ENCODE results near the gene HACD2.
A peak's percentile ranks its signal among the peaks of the same experiment; 100 is the strongest.

DNA sequence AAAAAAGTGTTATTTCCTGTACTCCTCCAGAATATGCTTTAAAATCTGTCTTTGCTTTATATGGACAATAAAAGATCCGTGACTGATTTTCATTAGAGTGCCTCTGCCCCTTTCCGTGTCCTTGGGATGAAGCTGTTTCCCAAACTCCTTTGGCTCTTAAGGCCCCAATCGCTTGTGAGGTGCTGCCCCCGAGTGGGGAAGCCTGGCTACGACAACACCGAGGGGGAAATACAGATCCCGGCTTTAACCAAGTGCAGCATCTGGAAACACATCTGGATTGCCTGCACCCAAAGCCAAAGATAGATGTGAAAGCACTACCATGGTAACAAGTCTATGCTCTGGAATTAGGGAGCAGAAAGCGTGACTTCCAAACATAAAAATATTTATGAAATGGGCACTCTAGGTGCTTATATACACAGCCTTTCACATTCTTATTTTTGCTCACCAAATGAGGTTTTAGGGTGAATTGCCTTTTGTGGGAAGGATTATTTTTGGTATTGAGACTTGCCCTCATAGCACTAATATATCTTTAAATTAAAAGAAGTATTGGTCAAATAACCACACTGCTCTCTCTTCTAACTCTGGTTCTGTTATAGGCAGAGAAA lies 95.4 kb downstream of the HACD2 start:
- TF ChIP-seq, protein P1, sequence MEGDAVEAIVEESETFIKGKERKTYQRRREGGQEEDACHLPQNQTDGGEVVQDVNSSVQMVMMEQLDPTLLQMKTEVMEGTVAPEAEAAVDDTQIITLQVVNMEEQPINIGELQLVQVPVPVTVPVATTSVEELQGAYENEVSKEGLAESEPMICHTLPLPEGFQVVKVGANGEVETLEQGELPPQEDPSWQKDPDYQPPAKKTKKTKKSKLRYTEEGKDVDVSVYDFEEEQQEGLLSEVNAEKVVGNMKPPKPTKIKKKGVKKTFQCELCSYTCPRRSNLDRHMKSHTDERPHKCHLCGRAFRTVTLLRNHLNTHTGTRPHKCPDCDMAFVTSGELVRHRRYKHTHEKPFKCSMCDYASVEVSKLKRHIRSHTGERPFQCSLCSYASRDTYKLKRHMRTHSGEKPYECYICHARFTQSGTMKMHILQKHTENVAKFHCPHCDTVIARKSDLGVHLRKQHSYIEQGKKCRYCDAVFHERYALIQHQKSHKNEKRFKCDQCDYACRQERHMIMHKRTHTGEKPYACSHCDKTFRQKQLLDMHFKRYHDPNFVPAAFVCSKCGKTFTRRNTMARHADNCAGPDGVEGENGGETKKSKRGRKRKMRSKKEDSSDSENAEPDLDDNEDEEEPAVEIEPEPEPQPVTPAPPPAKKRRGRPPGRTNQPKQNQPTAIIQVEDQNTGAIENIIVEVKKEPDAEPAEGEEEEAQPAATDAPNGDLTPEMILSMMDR (optimal IDR thresholded peaks at IDR 0.05 in 1 of 3, IDR thresholded peaks at IDR 0.05 in 1 of 3, conservative IDR thresholded peaks at IDR 0.05 in 1 of 3; ENCODE audit: extremely low read depth in 1 of 3, insufficient read depth in 2 of 3, low read length in 3 of 3), result peak; percentile 83 to 89 (median 86)
- no peak for TF ChIP-seq EZH2 (IDR thresholded peaks at IDR 0.05; ENCODE audit: low read length)

Measured in keratinocyte (primary cell).